GM10266 (cell line): ENCODE measurements around the gene DUSP3.

Experiments
- DNase-seq: peaks from one replicate; pipeline ENCODE4 v3.0.0; 2012; ENCODE audit errors: extremely low spot score
- TF ChIP-seq, protein P1 (sequence below): IDR thresholded peaks from 2 replicates; pipeline ENCODE4 v1.5.1; 2012; ENCODE audit warnings: mild to moderate bottlenecking, low read depth; ENCODE audit not compliant: control insufficient read depth, insufficient read depth; ENCODE audit errors: missing control alignments

DUSP3 gene

DNA sequence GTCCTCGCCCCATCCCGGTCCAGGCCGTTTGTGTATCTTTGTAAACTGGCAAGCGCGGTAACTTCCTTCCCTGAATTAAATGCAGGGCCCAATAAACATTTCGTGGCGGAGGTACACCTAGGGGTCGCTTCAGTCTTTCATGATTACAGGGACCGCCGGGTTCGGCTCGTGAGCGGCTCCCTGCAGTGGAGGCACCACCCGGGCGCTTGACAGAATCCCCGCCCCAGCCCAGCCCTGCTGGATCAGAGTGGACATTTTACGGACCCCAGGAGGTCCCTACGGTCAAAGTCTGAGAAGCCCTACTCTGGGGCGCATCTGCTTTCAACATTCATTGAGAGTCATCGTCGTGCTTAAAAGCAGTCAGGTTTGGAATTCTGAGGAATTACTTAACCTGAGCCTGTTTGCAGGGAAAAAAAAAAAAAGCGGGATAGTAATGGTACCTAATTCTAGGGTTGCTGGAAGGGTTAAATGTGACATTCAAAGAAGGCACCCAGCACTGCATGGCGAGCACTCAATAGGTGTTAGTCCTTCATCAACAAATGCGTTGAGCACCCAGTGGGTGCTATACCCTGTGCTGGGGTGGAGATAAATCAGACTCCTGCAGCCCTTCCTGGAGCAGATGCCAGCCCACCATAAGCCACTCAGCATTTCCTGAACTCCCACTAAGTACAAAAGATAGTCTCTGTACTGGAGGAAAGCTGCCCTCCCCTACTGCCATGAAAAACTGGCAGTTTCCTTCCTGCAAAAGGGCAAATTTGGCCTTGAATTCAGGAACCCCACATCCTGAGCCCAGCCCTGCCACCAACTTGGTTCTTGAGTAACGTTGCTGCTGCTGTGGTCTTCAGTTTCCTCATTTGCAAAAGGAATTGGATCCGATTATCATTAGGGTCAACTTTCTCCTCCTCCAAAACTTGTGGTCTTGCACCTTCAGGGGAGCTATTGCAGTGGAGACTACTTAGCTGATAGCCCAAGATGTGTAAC is 658 bp upstream of the DUSP3 start:
- no peak for DNase-seq
- TF ChIP-seq, protein P1, sequence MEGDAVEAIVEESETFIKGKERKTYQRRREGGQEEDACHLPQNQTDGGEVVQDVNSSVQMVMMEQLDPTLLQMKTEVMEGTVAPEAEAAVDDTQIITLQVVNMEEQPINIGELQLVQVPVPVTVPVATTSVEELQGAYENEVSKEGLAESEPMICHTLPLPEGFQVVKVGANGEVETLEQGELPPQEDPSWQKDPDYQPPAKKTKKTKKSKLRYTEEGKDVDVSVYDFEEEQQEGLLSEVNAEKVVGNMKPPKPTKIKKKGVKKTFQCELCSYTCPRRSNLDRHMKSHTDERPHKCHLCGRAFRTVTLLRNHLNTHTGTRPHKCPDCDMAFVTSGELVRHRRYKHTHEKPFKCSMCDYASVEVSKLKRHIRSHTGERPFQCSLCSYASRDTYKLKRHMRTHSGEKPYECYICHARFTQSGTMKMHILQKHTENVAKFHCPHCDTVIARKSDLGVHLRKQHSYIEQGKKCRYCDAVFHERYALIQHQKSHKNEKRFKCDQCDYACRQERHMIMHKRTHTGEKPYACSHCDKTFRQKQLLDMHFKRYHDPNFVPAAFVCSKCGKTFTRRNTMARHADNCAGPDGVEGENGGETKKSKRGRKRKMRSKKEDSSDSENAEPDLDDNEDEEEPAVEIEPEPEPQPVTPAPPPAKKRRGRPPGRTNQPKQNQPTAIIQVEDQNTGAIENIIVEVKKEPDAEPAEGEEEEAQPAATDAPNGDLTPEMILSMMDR: no peak

DNA sequence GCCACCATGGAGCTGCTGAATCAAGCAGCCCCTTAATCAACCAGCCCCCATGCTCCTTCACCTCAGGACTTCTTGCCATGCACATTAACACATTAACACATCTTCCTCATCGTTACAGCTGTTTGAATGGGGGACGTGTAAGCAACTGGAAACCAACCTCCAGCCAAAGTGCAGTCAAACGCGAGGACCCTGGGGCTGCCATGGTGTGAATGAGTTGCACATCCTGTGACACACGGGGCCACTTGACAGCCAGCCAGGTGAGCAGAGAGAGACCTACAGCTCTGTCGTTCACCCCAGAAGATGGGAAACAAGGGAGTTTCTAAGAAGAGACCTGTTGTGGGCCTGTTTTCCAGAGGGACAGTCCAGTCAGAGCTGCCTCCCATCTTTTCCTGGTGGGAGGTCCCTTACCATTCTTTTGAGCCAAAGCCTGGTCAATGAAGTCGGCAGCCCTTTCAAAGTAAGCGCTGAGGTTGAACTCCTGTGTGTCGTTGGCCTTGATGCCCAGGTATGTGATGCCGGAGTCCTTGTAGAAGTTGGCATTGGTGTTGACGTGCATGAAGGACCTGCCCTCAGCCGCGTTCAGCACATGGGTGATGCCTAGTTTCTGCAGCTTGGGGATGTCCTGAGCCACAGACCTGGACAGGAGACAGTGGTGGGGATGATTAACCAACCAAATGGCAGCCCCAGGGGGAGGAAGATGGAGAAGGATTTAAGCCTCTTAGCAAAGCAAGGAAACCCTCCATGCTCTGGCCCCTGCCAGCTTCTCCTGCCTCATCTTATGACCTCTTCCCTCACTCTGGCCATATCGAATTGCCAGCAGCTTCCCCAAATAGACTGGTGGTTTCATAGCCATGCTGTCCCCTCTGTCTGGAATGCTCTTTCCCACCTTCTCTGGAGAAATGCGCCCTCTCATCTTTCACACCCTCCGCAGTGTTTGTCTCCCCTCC is 4.2 kb downstream of the DUSP3 start:
- TF ChIP-seq, protein P1: no peak
- no peak for DNase-seq

DNA sequence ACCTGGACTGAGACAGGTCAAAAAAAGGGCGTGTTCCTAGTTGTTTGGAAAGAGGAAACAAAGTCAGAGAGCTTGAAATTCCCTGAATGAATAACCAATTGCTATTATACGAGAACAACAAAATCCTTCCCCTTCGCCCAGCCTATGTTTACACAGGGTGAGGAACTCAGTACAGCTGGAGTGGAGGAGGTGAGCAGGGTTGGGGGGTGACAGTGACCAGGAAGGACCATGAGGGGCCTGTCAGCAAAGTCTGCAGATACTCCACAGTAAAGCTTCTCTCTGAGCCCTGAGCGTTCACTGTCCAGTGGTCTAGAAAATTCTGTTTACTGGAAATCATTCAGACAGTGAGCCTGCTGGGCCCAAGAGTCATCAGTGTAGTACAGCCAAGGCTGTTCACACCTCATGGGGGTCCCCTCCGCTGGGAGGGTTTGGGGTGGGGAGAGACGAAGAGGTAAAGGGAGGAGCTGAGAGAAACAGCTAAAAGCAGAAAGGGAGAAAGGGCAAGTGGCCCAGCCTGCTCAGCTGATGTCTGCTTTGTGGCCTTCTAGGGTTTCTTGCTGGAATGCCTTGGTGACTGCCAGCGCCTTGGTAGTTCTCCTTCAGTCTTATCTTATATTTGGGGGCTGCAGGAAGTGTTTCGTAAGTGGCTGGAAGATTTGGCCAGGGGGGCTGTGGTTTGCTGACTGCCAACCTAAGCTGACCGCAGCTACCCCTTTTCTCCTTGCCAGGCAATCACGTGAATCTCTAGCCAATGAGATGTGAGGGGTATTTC is 5.7 kb downstream of the DUSP3 start:
- no peak for DNase-seq
- TF ChIP-seq, protein P1: no peak

DNA sequence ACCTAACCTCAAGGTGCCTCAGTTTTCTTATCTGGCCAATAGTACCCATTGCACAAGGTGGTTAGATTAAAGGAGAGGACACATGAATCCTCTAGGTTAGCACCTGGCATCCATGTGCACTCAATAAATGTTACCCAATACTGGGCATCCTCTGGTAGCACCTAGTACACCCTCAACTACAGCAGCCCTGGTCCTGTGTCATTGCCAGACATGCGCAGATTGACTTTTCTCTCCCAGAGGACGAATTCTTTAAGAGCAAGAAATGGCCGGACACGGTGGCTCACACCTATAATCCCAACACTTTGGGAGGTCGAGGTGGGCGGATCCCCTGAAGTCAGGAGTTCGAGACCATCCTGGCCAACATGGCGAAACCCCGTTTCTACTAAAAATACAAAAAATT is 7.3 kb downstream of the DUSP3 start:
- TF ChIP-seq, protein P1: no peak
- DNase-seq: no peak

DNA sequence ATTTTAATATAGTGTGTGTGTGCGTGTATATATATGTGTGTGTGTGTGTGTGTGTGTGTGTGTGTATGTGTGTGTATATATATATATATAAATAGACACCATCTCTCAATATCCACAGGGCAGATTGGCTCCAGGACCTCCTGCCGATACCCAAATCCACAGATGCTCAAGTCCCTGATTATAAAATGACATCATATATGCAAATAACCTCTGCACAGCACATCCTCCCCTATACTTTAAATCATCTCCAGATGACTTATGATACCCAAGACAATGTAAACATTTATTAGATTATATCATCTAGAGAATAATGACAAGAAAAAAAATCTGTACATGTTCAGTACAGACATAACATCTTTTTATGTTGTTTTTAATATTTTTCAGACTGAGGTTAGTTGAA is 7.8 kb downstream of the DUSP3 start:
- DNase-seq: no peak
- TF ChIP-seq, protein P1: no peak

DNA sequence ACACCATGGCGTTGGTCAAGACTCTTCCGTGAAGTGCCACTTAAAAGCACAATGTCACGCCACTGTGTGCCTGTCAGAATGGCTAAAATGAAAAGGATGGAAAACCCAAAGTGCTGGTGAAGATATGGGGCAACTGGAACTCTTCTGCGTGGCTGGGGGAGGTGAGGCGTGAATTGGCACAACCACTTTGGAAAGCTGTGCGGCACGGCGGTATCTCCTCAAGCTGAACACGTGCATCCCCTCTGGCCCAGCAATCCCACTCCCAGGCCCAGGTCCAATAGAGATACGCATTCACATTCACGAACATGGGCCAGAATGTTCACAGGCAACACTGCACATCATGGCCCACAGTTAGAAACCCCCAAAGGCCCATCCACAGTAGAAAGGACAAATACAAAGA is 8.9 kb downstream of the DUSP3 start:
- TF ChIP-seq, protein P1: no peak
- no peak for DNase-seq
